HepG2 (cell line): ENCODE measurements around the gene MAPK1. TPM values are rescaled to one million over a fixed set of nuclear protein-coding genes. Genes with fewer than 3 reads are reported as not detected.
A peak's percentile ranks its signal among the peaks of the same experiment; 100 is the strongest.

Experiments used
- ARHGAP35 ChIP-seq: sonication (generic); formaldehyde crosslinking; IDR thresholded peaks from 2 replicates; pipeline ENCODE4 v1.9.0; 2022; ENCODE audit warnings: mild to moderate bottlenecking, inconsistent platforms, moderate library complexity, missing genetic modification reagents, borderline replicate concordance
- DNMT3B ChIP-seq: conservative IDR thresholded peaks from 2 replicates; pipeline ENCODE4 v1.6.1; 2016; ENCODE audit warnings: missing biosample characterization, control low read depth
- EED ChIP-seq: sonication (generic); formaldehyde crosslinking; IDR thresholded peaks from 2 replicates; pipeline ENCODE4 v1.5.0; 2020; ENCODE audit warnings: mild to moderate bottlenecking, missing genetic modification reagents
- GPN1 ChIP-seq: sonication (generic); formaldehyde crosslinking; IDR thresholded peaks from 2 replicates; pipeline ENCODE4 v1.5.1; 2020; ENCODE audit warnings: missing genetic modification reagents, borderline replicate concordance
- HMG20B ChIP-seq: conservative IDR thresholded peaks from 2 replicates; pipeline ENCODE4 v1.6.1; 2016; ENCODE audit warnings: missing genetic modification reagents, missing compliant biosample characterization
- IKZF5 ChIP-seq: IDR thresholded peaks from 2 replicates; pipeline ENCODE4 v1.6.1; 2018; ENCODE audit warnings: missing genetic modification reagents, mild to moderate bottlenecking, missing compliant biosample characterization
- MTERF4 ChIP-seq: sonication (generic); formaldehyde crosslinking; IDR thresholded peaks from 2 replicates; pipeline ENCODE4 v1.8.0; 2023; ENCODE audit warnings: mild to moderate bottlenecking, missing genetic modification reagents
- PHF21A ChIP-seq: sonication (generic); formaldehyde crosslinking; IDR thresholded peaks from 2 replicates; pipeline ENCODE4 v1.5.0; 2020; ENCODE audit warnings: mild to moderate bottlenecking, missing genetic modification reagents
- SAFB2 ChIP-seq: sonication (generic); formaldehyde crosslinking; IDR thresholded peaks from 2 replicates; pipeline ENCODE4 v1.5.1; 2020; ENCODE audit warnings: missing genetic modification reagents, low read depth, mild to moderate bottlenecking, borderline replicate concordance
- SNAPC2 ChIP-seq: sonication (generic); formaldehyde crosslinking; IDR thresholded peaks from 2 replicates; pipeline ENCODE4 v1.8.1; 2022; ENCODE audit warnings: mild to moderate bottlenecking, missing genetic modification reagents
- SNAPC5 ChIP-seq: sonication (generic); formaldehyde crosslinking; IDR thresholded peaks from 2 replicates; pipeline ENCODE4 v1.8.1; 2023; ENCODE audit warnings: mild to moderate bottlenecking, missing genetic modification reagents, borderline replicate concordance
- SP4 ChIP-seq: sonication (generic); formaldehyde crosslinking; IDR thresholded peaks from 2 replicates; pipeline ENCODE4 v1.8.1; 2023; ENCODE audit warnings: mild to moderate bottlenecking, missing genetic modification reagents
- TERF1 ChIP-seq: sonication (generic); formaldehyde crosslinking; IDR thresholded peaks from 2 replicates; pipeline ENCODE4 v1.8.0; 2022; ENCODE audit warnings: mild to moderate bottlenecking, missing genetic modification reagents, moderate library complexity
- THYN1 ChIP-seq: sonication (generic); formaldehyde crosslinking; IDR thresholded peaks from 2 replicates; pipeline ENCODE4 v1.8.1; 2023; ENCODE audit warnings: low read depth, mild to moderate bottlenecking, moderate library complexity, missing genetic modification reagents, borderline replicate concordance
- ZBTB33 ChIP-seq: sonication (generic); formaldehyde crosslinking; IDR thresholded peaks from 2 replicates; pipeline ENCODE4 v1.4.0; 2020; ENCODE audit warnings: missing genetic modification reagents
- ZFP36L1 ChIP-seq: sonication (generic); formaldehyde crosslinking; IDR thresholded peaks from 2 replicates; pipeline ENCODE4 v1.8.0; 2022; ENCODE audit warnings: mild to moderate bottlenecking, missing genetic modification reagents, moderate library complexity
- ZNF124 ChIP-seq: sonication (generic); formaldehyde crosslinking; IDR thresholded peaks from 2 replicates; pipeline ENCODE4 v1.4.0; 2020; ENCODE audit warnings: missing genetic modification reagents
- ZNF414 ChIP-seq: sonication (generic); formaldehyde crosslinking; IDR thresholded peaks from 2 replicates; pipeline ENCODE4 v1.5.0; 2020; ENCODE audit warnings: missing genetic modification reagents
- ZNF570 ChIP-seq: sonication (generic); formaldehyde crosslinking; IDR thresholded peaks from 2 replicates; pipeline ENCODE4 v1.4.0; 2020; ENCODE audit warnings: mild to moderate bottlenecking, missing genetic modification reagents, borderline replicate concordance
- ZNF800 ChIP-seq: sonication (generic); formaldehyde crosslinking; IDR thresholded peaks from 2 replicates; pipeline ENCODE4 v1.4.0; 2020; ENCODE audit warnings: missing genetic modification reagents
- ZSCAN31 ChIP-seq: sonication (generic); formaldehyde crosslinking; IDR thresholded peaks from 2 replicates; pipeline ENCODE4 v1.5.0; 2020; ENCODE audit warnings: low read depth, mild to moderate bottlenecking, missing genetic modification reagents
- polyA plus RNA-seq, 8 experiments: library from polyadenylated mRNA; depleted of rRNA in 3 of 8; stranded (reverse) in 7 of 8; unstranded in 1 of 8; fragments of >200 nt; fragmentation: Illumina TruSeq in 4 of 8; extraction: Trizol in 4 of 8; gene quantifications; 2 replicates each; pipeline versions ENCODE4 v1.2.1 to v1.2.3, GENCODE V29; 2011 to 2016; ENCODE audit warnings: low read depth in 4 of 8, missing spikeins in 1 of 8, mixed read lengths in 1 of 8; ENCODE audit not compliant: insufficient read depth in 1 of 8
- total RNA-seq, 5 experiments: library from RNA; depleted of rRNA; stranded (reverse); fragments of >200 nt; fragmentation: Illumina TruSeq; extraction: Trizol; gene quantifications; 2 replicates each; pipeline ENCODE4 v1.2.3, GENCODE V29; 2016; ENCODE audit warnings: low read depth in 1 of 5

MAPK1 gene
- total and polyA plus RNA-seq, 2 of the 13 experiments (the other 11 are each of a cell fraction or from before 2014, with no cell fraction given): 107 to 114 TPM

GRCh38 chr22:21867528-21868266, at the start of gene MAPK1 (continued):
- TF ChIP-seq THYN1 (no peak), ZNF800 (0 out of 2 replicates have a peak, but pooled peaks have one; percentile 36), ARHGAP35 (CRISPR knock-in tag) (peak; percentile 76; the same call in 1 of the 2 replicates), PHF21A (CRISPR knock-in tag) (peak; percentile 46), SP4 (peak; percentile 88), SAFB2 (CRISPR knock-in tag) (no peak), ZBTB33 (CRISPR knock-in tag) (no peak), EED (CRISPR knock-in tag) (peak; percentile 88; the same call in 1 of the 2 replicates), ZNF124 (CRISPR knock-in tag) (no peak), GPN1 (CRISPR knock-in tag) (peak; percentile 17; the same call in 1 of the 2 replicates), IKZF5 (peak; percentile 77), ZSCAN31 (CRISPR knock-in tag) (peak; percentile 96), SNAPC2 (CRISPR knock-in tag) (no peak), ZNF414 (0 out of 2 replicates have a peak, but pooled peaks have one; percentile 67), ZFP36L1 (CRISPR knock-in tag) (no peak), DNMT3B (no peak), HMG20B (CRISPR knock-in tag) (no peak), ZNF570 (CRISPR knock-in tag) (no peak), MTERF4 (CRISPR knock-in tag) (no peak), TERF1 (CRISPR knock-in tag) (no peak), SNAPC5 (CRISPR knock-in tag) (no peak)
